Parathyroid adenoma (tissue), 2 donors: Measurements from ENCODE around the gene GADD45B.

Experiments used
- H2AFZ ChIP-seq: fragments of 300-600 bp; sonication (generic); one replicate; pipeline ENCODE4 v1.7.0; 2017; ENCODE audit warnings: antibody characterized with exemption, mild to moderate bottlenecking
- H3K27ac ChIP-seq: fragments of 300-600 bp; sonication (generic); one replicate; pipeline ENCODE4 v1.7.0; 2017
- H3K27me3 ChIP-seq: fragments of 300-600 bp; sonication (generic); one replicate; pipeline ENCODE4 v1.7.0; 2017; ENCODE audit warnings: low read length; ENCODE audit not compliant: control insufficient read depth, insufficient read depth
- H3K36me3 ChIP-seq: fragments of 300-600 bp; sonication (generic); one replicate; pipeline ENCODE4 v1.7.0; 2017; ENCODE audit warnings: low read length; ENCODE audit not compliant: control insufficient read depth, insufficient read depth
- H3K4me1 ChIP-seq: fragments of 300-600 bp; sonication (generic); one replicate; pipeline ENCODE4 v1.7.0; 2017; ENCODE audit warnings: control low read depth
- H3K4me2 ChIP-seq: fragments of 300-600 bp; sonication (generic); one replicate; pipeline ENCODE4 v1.7.0; 2017; ENCODE audit warnings: low read length
- H3K4me3 ChIP-seq: fragments of 300-600 bp; sonication (generic); one replicate; pipeline ENCODE4 v1.7.0; 2017; ENCODE audit warnings: low read depth, low read length
- H3K79me2 ChIP-seq: fragments of 300-600 bp; sonication (generic); one replicate; pipeline ENCODE4 v1.7.0; 2017; ENCODE audit warnings: control low read depth
- H3K9ac ChIP-seq: fragments of 300-600 bp; sonication (generic); one replicate; pipeline ENCODE4 v1.7.0; 2017; ENCODE audit warnings: mild to moderate bottlenecking
- H3K9me3 ChIP-seq: fragments of 300-600 bp; sonication (generic); one replicate; pipeline ENCODE4 v1.7.0; 2017; ENCODE audit warnings: low read length; ENCODE audit not compliant: control insufficient read depth
- TF ChIP-seq, protein P1 (sequence below): fragments of 300-600 bp; sonication (generic); IDR thresholded peaks from one replicate; pipeline ENCODE4 v1.7.0; 2017; ENCODE audit warnings: antibody characterized with exemption, mild to moderate bottlenecking
- donor health status: primary hyperparathyroidism.

The GADD45B gene

DNA sequence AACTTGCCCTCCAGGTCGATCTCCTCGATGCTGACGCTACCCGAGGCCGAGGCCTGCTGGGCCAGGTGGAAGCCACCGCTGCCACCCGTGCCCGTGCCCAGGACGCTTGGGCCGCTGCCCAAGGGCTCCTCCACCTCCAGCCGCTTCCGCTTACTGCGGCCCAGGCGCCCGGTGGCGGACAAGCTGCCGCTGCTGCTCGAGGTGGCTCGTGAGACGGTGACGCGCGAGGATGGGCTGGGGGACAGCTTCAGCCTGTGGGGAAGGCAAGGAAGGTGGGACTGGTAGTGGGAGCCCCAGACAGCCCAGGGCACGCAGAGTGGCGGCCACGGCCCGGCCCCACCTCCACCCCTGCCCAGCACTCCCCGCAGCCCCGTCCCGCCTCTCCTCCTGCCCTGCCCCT is 42.1 kb upstream of the GADD45B start:
- Histone ChIP-seq H3K4me3 (no peak overlapping the region), H3K9me3 (no peaks in the 10 kb centered on the region), H3K9ac (no peak overlapping the region), H3K4me1 (no peaks in the 10 kb centered on the region), H3K79me2 (no peaks in the 10 kb centered on the region), H3K36me3 (no peaks in the 10 kb centered on the region), H3K4me2 (no peak overlapping the region), H3K27me3 (no peaks in the 10 kb centered on the region), H2AFZ (no peak overlapping the region), H3K27ac (no peak overlapping the region)
- TF ChIP-seq, protein P1, sequence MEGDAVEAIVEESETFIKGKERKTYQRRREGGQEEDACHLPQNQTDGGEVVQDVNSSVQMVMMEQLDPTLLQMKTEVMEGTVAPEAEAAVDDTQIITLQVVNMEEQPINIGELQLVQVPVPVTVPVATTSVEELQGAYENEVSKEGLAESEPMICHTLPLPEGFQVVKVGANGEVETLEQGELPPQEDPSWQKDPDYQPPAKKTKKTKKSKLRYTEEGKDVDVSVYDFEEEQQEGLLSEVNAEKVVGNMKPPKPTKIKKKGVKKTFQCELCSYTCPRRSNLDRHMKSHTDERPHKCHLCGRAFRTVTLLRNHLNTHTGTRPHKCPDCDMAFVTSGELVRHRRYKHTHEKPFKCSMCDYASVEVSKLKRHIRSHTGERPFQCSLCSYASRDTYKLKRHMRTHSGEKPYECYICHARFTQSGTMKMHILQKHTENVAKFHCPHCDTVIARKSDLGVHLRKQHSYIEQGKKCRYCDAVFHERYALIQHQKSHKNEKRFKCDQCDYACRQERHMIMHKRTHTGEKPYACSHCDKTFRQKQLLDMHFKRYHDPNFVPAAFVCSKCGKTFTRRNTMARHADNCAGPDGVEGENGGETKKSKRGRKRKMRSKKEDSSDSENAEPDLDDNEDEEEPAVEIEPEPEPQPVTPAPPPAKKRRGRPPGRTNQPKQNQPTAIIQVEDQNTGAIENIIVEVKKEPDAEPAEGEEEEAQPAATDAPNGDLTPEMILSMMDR: no peak

GRCh38 chr19:2434267-2434666 is 41.7 kb upstream of the GADD45B start:
- Histone ChIP-seq H3K27me3 (no peaks in the 10 kb centered on the region), H3K9ac (no peak overlapping the region), H3K4me1 (no peaks in the 10 kb centered on the region), H3K79me2 (no peaks in the 10 kb centered on the region), H3K4me2 (no peak overlapping the region), H2AFZ (no peak overlapping the region), H3K36me3 (no peaks in the 10 kb centered on the region), H3K4me3 (no peak overlapping the region), H3K27ac (no peak overlapping the region), H3K9me3 (no peaks in the 10 kb centered on the region)
- TF ChIP-seq, protein P1: no peak

GRCh38 chr19:2434721-2435265 is 41.1 kb upstream of the GADD45B start:
- Histone ChIP-seq H3K79me2 (no peaks in the 10 kb centered on the region), H3K4me3 (no peak overlapping the region), H3K9ac (no peak overlapping the region), H3K27me3 (no peaks in the 10 kb centered on the region), H3K9me3 (no peaks in the 10 kb centered on the region), H2AFZ (no peak overlapping the region), H3K36me3 (no peaks in the 10 kb centered on the region), H3K4me1 (no peaks in the 10 kb centered on the region), H3K4me2 (no peak overlapping the region), H3K27ac (no peak overlapping the region)
- TF ChIP-seq, protein P1: no peak

DNA sequence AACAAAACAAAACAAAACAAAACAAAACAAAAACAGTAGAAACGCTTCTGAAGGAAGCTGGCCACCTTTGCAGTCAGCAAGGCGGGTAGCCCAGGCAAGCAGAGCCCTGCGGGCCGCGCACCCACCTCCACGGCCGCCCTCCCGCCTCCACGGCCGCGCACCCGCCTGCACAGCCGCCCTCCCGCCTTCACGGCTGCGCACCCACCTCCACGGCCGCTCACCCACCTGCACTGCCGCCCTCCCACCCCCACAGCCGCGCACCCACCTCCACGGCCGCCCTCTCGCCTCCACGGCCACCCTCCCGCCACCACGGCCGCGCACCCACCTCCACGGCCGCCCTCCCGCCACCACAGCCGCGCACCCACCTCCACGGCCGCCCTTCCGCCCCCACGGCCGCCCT is 39.5 kb upstream of the GADD45B start:
- H3K36me3 ChIP-seq: no peaks in the 10 kb centered on the region
- peaks cover 3% of the 10 kb centered on the region for H3K79me2 ChIP-seq
- no peaks in the 10 kb centered on the region for H3K27me3 ChIP-seq
- no peak overlapping the region for H3K4me3 ChIP-seq
- H3K9me3 ChIP-seq: no peaks in the 10 kb centered on the region
- no peak overlapping the region for H3K4me2 ChIP-seq
- TF ChIP-seq, protein P1: no peak
- no peak overlapping the region for H3K27ac ChIP-seq
- H3K9ac ChIP-seq: no peak overlapping the region
- H2AFZ ChIP-seq: no peak overlapping the region
- no peaks in the 10 kb centered on the region for H3K4me1 ChIP-seq

DNA sequence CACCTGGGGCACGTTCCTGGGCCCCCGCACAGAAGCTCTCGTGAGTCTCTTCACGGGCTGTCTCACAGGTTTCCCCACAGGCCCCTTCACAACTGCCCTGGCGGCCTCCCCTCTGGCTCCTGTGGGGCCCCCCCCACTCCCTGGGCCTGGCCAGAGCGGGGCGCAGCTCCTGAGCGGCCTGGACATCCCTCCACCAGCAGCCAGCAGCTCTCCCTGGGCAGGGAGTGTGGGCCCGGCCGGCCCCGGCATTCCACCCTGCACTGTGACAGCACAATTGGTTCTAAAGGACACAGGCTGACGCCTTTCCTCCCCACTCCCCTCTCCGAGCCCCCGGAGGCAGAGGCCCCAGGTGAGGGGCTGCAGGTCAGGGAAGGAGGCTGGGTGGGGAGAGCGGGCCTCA is 39.0 kb upstream of the GADD45B start:
- H3K9ac ChIP-seq: no peak overlapping the region
- no peak overlapping the region for H3K4me3 ChIP-seq
- H3K4me2 ChIP-seq: no peak overlapping the region
- TF ChIP-seq, protein P1: no peak
- no peaks in the 10 kb centered on the region for H3K4me1 ChIP-seq
- no peaks in the 10 kb centered on the region for H3K27me3 ChIP-seq
- H3K79me2 ChIP-seq: peaks cover 3% of the 10 kb centered on the region
- H3K27ac ChIP-seq: no peak overlapping the region
- no peaks in the 10 kb centered on the region for H3K36me3 ChIP-seq
- H2AFZ ChIP-seq: no peak overlapping the region
- H3K9me3 ChIP-seq: no peaks in the 10 kb centered on the region
